Parathyroid adenoma (tissue), 2 donors: Measurements from ENCODE around the gene ITGB7.

Source experiments
- H2AFZ ChIP-seq: fragments of 300-600 bp; sonication (generic); one replicate; pipeline ENCODE4 v1.7.0; 2017; ENCODE audit warnings: antibody characterized with exemption, mild to moderate bottlenecking
- H3K27ac ChIP-seq: fragments of 300-600 bp; sonication (generic); one replicate; pipeline ENCODE4 v1.7.0; 2017
- H3K27me3 ChIP-seq: fragments of 300-600 bp; sonication (generic); one replicate; pipeline ENCODE4 v1.7.0; 2017; ENCODE audit warnings: low read length; ENCODE audit not compliant: control insufficient read depth, insufficient read depth
- H3K36me3 ChIP-seq: fragments of 300-600 bp; sonication (generic); one replicate; pipeline ENCODE4 v1.7.0; 2017; ENCODE audit warnings: low read length; ENCODE audit not compliant: control insufficient read depth, insufficient read depth
- H3K4me1 ChIP-seq: fragments of 300-600 bp; sonication (generic); one replicate; pipeline ENCODE4 v1.7.0; 2017; ENCODE audit warnings: control low read depth
- H3K4me2 ChIP-seq: fragments of 300-600 bp; sonication (generic); one replicate; pipeline ENCODE4 v1.7.0; 2017; ENCODE audit warnings: low read length
- H3K4me3 ChIP-seq: fragments of 300-600 bp; sonication (generic); one replicate; pipeline ENCODE4 v1.7.0; 2017; ENCODE audit warnings: low read depth, low read length
- H3K79me2 ChIP-seq: fragments of 300-600 bp; sonication (generic); one replicate; pipeline ENCODE4 v1.7.0; 2017; ENCODE audit warnings: control low read depth
- H3K9ac ChIP-seq: fragments of 300-600 bp; sonication (generic); one replicate; pipeline ENCODE4 v1.7.0; 2017; ENCODE audit warnings: mild to moderate bottlenecking
- H3K9me3 ChIP-seq: fragments of 300-600 bp; sonication (generic); one replicate; pipeline ENCODE4 v1.7.0; 2017; ENCODE audit warnings: low read length; ENCODE audit not compliant: control insufficient read depth
- CTCF ChIP-seq: fragments of 300-600 bp; sonication (generic); IDR thresholded peaks from one replicate; pipeline ENCODE4 v1.7.0; 2017; ENCODE audit warnings: antibody characterized with exemption, mild to moderate bottlenecking
- donor health status: primary hyperparathyroidism.

The ITGB7 gene

GRCh38 chr12:53241623-53242412, 34.8 kb upstream of the ITGB7 start:
- Histone ChIP-seq H3K79me2 (no peaks in the 10 kb centered on the region), H3K36me3 (no peaks in the 10 kb centered on the region), H3K27ac (no peak overlapping the region), H3K4me2 (no peak overlapping the region), H3K4me1 (no peaks in the 10 kb centered on the region), H3K9me3 (no peaks in the 10 kb centered on the region), H3K27me3 (no peaks in the 10 kb centered on the region), H3K4me3 (no peak overlapping the region), H2AFZ (no peak overlapping the region), H3K9ac (no peak overlapping the region)
- TF ChIP-seq CTCF: no peak

GRCh38 chr12:53239643-53240258, 32.7 kb upstream of the ITGB7 start:
- H3K4me2 ChIP-seq: no peak overlapping the region
- no peak overlapping the region for H3K9ac ChIP-seq
- H3K79me2 ChIP-seq: no peaks in the 10 kb centered on the region
- no peaks in the 10 kb centered on the region for H3K4me1 ChIP-seq
- no peaks in the 10 kb centered on the region for H3K27me3 ChIP-seq
- H2AFZ ChIP-seq: no peak overlapping the region
- no peak for TF ChIP-seq CTCF
- no peaks in the 10 kb centered on the region for H3K36me3 ChIP-seq
- H3K4me3 ChIP-seq: no peak overlapping the region
- H3K9me3 ChIP-seq: no peaks in the 10 kb centered on the region
- no peak overlapping the region for H3K27ac ChIP-seq

GRCh38 chr12:53236443-53237111, 29.5 kb upstream of the ITGB7 start:
- no peaks in the 10 kb centered on the region for H3K36me3 ChIP-seq
- H3K9me3 ChIP-seq: no peaks in the 10 kb centered on the region
- no peak overlapping the region for H3K27ac ChIP-seq
- no peaks in the 10 kb centered on the region for H3K27me3 ChIP-seq
- no peak overlapping the region for H3K4me3 ChIP-seq
- no peak overlapping the region for H3K9ac ChIP-seq
- no peaks in the 10 kb centered on the region for H3K79me2 ChIP-seq
- H3K4me1 ChIP-seq: peaks cover 11% of the 10 kb centered on the region
- no peak overlapping the region for H3K4me2 ChIP-seq
- no peak overlapping the region for H2AFZ ChIP-seq
- no peak for TF ChIP-seq CTCF

- Histone ChIP-seq H3K4me2 (no peak overlapping the region), H3K36me3 (no peaks in the 10 kb centered on the region), H3K9ac (no peak overlapping the region), H2AFZ (no peak overlapping the region), H3K4me3 (no peak overlapping the region), H3K79me2 (no peaks in the 10 kb centered on the region), H3K27me3 (no peaks in the 10 kb centered on the region), H3K4me1 (peaks cover 16% of the 10 kb centered on the region), H3K9me3 (no peaks in the 10 kb centered on the region), H3K27ac (no peak overlapping the region)
- TF ChIP-seq CTCF: no peak
These were observed 28.8 kb upstream of the ITGB7 start for GRCh38 chr12:53235742-53236442.
